Endothelial cell of umbilical vein (primary cell): ENCODE results near the gene SPTLC2. TPM values are rescaled to one million over a fixed set of nuclear protein-coding genes. Genes with fewer than 3 reads are reported as not detected.

Source experiments
- BruUV-seq: library from RNA; stranded (reverse); fragments of 400-500 nt; replicated peaks from 2 replicates; lab custom pipeline; 2021; lab: Mats Ljungman, UMichigan
- CTCF ChIA-PET: fragments of 300-600, 350-600 bp; sonication (Branson Sonifier 250); formaldehyde crosslinking; loops from one replicate; lab custom pipeline; 2021; ENCODE audit warnings: antibody characterized with exemption, inconsistent platforms; lab: Charles Lee
- POLR2A ChIA-PET: fragments of 300-600, 350-600 bp; sonication (Branson Sonifier 250); formaldehyde crosslinking; loops from one replicate; lab custom pipeline; 2021; ENCODE audit warnings: antibody characterized with exemption, inconsistent platforms; lab: Charles Lee
- DNase-seq: peaks from one replicate; pipeline ENCODE4 v3.0.0-alpha.2; 2011; ENCODE audit warnings: low read depth, low spot score
- FAIRE-seq: peaks from 2 replicates; lab custom pipeline; 2011; peaks lifted over from hg19 to GRCh38; lab: Jason Lieb, UNC
- H2AFZ ChIP-seq: 2 replicates; pipeline ENCODE4 v1.6.0; 2012; ENCODE audit warnings: low read depth, low read length, control low read depth, inconsistent platforms
- H3K27ac ChIP-seq: 2 replicates; pipeline ENCODE4 v1.5.1; 2011; ENCODE audit warnings: low read depth, mild to moderate bottlenecking, control low read depth, low read length, moderate library complexity; ENCODE audit not compliant: insufficient read depth
- H3K27me3 ChIP-seq, 2 experiments: 2 replicates each; pipeline versions ENCODE4 v1.6.0 to v1.6.1; 2011; ENCODE audit warnings: low read length in 2 of 2, mixed read lengths in 1 of 2; ENCODE audit not compliant: control insufficient read depth in 2 of 2, insufficient read depth in 2 of 2
- H3K36me3 ChIP-seq, 2 experiments: 2 replicates in 1 of 2; 3 replicates in 1 of 2; pipeline ENCODE4 v1.5.1; 2011; ENCODE audit warnings: low read length in 2 of 2, mild to moderate bottlenecking in 1 of 2, moderate library complexity in 1 of 2; ENCODE audit not compliant: control insufficient read depth in 2 of 2, insufficient read depth in 2 of 2; ENCODE audit errors: extremely low read depth in 1 of 2
- H3K4me1 ChIP-seq: 3 replicates; pipeline ENCODE4 v1.5.1; 2011; ENCODE audit warnings: mild to moderate bottlenecking, low read length; ENCODE audit not compliant: control insufficient read depth, insufficient read depth; ENCODE audit errors: extremely low read depth
- H3K4me2 ChIP-seq: 2 replicates; pipeline ENCODE4 v1.6.1; 2011; ENCODE audit warnings: low read length, control low read depth, mixed read lengths; ENCODE audit not compliant: insufficient read depth
- H3K4me3 ChIP-seq, 3 experiments: fragments of 200-600 bp in 1 of 3; sonication (generic), shearing (Covaris generic) in 1 of 3; replicated peaks in 1 of 3; 2 replicates each; pipeline ENCODE4 v1.5.1; 2011 to 2016; ENCODE audit warnings: control low read depth in 3 of 3, low read length in 3 of 3, mild to moderate bottlenecking in 2 of 3, inconsistent platforms in 1 of 3, low read depth in 1 of 3, moderate library complexity in 1 of 3; ENCODE audit not compliant: insufficient read depth in 1 of 3
- H3K79me2 ChIP-seq: 2 replicates; pipeline ENCODE4 v1.6.0; 2012; ENCODE audit warnings: low read length, inconsistent platforms; ENCODE audit not compliant: control insufficient read depth, insufficient read depth
- H3K9ac ChIP-seq: replicated peaks from 2 replicates; pipeline ENCODE3; 2011; ENCODE audit warnings: low read length, control low read depth; ENCODE audit not compliant: insufficient read depth; ENCODE audit errors: extremely low read depth
- H3K9me1 ChIP-seq: replicated peaks from 3 replicates; pipeline ENCODE4 v1.6.0; 2011; ENCODE audit warnings: mild to moderate bottlenecking, low read length; ENCODE audit not compliant: control insufficient read depth, insufficient read depth; ENCODE audit errors: extremely low read depth
- H3K9me3 ChIP-seq: replicated peaks from 2 replicates; pipeline ENCODE4 v1.5.1; 2012; ENCODE audit warnings: low read length, inconsistent platforms; ENCODE audit not compliant: control insufficient read depth, insufficient read depth
- H4K20me1 ChIP-seq: replicated peaks from 2 replicates; pipeline ENCODE3; 2011; ENCODE audit warnings: mild to moderate bottlenecking, low read length; ENCODE audit not compliant: control insufficient read depth, insufficient read depth; ENCODE audit errors: extremely low read depth
- CTCF ChIP-seq, 2 donors: IDR thresholded peaks; 1 replicate in 1 of 2; 2 replicates in 1 of 2; pipeline ENCODE4 v1.5.1; 2011; ENCODE audit warnings: low read length in 2 of 2, mild to moderate bottlenecking in 2 of 2, moderate library complexity in 2 of 2, control low read depth in 1 of 2, inconsistent platforms in 1 of 2, low read depth in 1 of 2; ENCODE audit not compliant: insufficient read depth in 1 of 2; ENCODE audit errors: extremely low read depth in 1 of 2
- EZH2 ChIP-seq: IDR thresholded peaks from 2 replicates; pipeline ENCODE4 v1.6.1; 2012; ENCODE audit warnings: borderline replicate concordance, low read depth, mild to moderate bottlenecking, moderate library complexity, low read length, inconsistent platforms; ENCODE audit not compliant: severe bottlenecking
- FOS ChIP-seq: IDR thresholded peaks from 2 replicates; pipeline ENCODE4 v1.6.1; 2011; ENCODE audit warnings: mild to moderate bottlenecking, low read length, moderate library complexity, borderline replicate concordance; ENCODE audit not compliant: insufficient read depth
- GATA2 ChIP-seq: IDR thresholded peaks from 2 replicates; pipeline ENCODE4 v1.7.0; 2011; ENCODE audit warnings: low read depth, mild to moderate bottlenecking, moderate library complexity, mixed read lengths, low read length; ENCODE audit not compliant: insufficient read length, insufficient read depth
- JUN ChIP-seq: IDR thresholded peaks from 2 replicates; pipeline ENCODE4 v1.6.1; 2011; ENCODE audit warnings: borderline replicate concordance, low read depth; ENCODE audit not compliant: insufficient read length, insufficient read depth
- MAX ChIP-seq: IDR thresholded peaks from 2 replicates; pipeline ENCODE4 v1.6.1; 2011; ENCODE audit not compliant: insufficient read depth, insufficient read length
- MYC ChIP-seq: IDR thresholded peaks from one replicate; pipeline ENCODE4 v1.6.1; 2011; ENCODE audit warnings: mild to moderate bottlenecking, low read depth, low read length
- POLR2A ChIP-seq: IDR thresholded peaks from 2 replicates; pipeline ENCODE4 v1.6.1; 2012; ENCODE audit warnings: low read depth, mild to moderate bottlenecking, control low read depth, low read length
- POLR2AphosphoS5 ChIP-seq: IDR thresholded peaks from 2 replicates; pipeline ENCODE4 v1.6.1; 2012; ENCODE audit warnings: low read depth, mild to moderate bottlenecking, control low read depth, low read length, moderate library complexity; ENCODE audit not compliant: insufficient read depth
- dilution Hi-C: fragments of 300-500 bp; cut with MboI; formaldehyde crosslinking; loops from one replicate; pipeline ENCODE4 v1.15.0; 2019; ENCODE audit warnings: low sequenced_read_pairs; ENCODE audit not compliant: extremely low pct_ligation_motif_present
- intact Hi-C: fragments of 100-400 bp; cut with micrococcal nuclease; formaldehyde crosslinking; loops from one replicate; pipeline ENCODE4 v1.10.0; 2022
- polyA plus RNA-seq, 4 experiments: library from polyadenylated mRNA; depleted of rRNA in 3 of 4; stranded (reverse) in 3 of 4; unstranded in 1 of 4; fragments of >200 nt; gene quantifications; 2 replicates each; pipeline versions ENCODE4 v1.2.1 to v1.2.3, GENCODE V29; 2011 to 2012; ENCODE audit warnings: missing spikeins in 1 of 4
- total RNA-seq: library from RNA; stranded (reverse); gene quantifications from 2 replicates; pipeline ENCODE4 v1.2.3, GENCODE V29; 2021

SPTLC2 gene
- total and polyA plus RNA-seq, 2 donors (not counting 3 experiments of a cell fraction or from before 2014, with no cell fraction given), result 19.1 to 71.3 TPM

DNA sequence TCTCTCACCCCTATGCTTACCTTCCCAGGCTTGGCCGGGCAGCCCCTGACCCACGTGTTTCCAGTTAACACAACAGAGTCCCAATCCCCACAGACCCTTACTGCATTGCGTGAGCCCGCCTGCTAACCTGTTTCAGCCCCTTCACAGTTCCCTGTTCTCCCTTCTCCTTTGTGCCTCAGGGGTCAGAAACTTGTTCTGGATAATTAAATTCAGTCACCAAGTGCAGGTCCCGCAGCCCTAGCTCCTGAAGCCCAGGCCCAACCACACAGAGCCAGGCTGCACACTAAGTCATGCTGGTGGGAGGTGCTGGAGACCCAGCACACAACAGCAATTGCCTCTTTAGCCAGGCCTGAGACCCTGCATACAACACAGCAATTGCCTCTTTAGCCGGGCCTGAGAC lies 127.4 kb downstream of the SPTLC2 start:
- no peak overlapping the region for H3K4me2 ChIP-seq
- TF ChIP-seq CTCF (IDR thresholded peaks at IDR 0.05; ENCODE audit: extremely low read depth in 1 of 2, insufficient read depth in 1 of 2, low read depth in 1 of 2, low read length in 2 of 2), result no peak
- no peak for TF ChIP-seq MYC
- TF ChIP-seq MAX, result no peak
- no peak for TF ChIP-seq FOS
- no peak for TF ChIP-seq EZH2
- no peak for TF ChIP-seq POLR2A
- TF ChIP-seq POLR2AphosphoS5, result no peak
- TF ChIP-seq GATA2, result no peak
- TF ChIP-seq JUN, result no peak
- no peak overlapping the region for H3K9ac ChIP-seq
- POLR2A ChIA-PET, result no interaction called here
- no TSS peak for BruUV-seq
- intact Hi-C loops, result no loop called here
- H3K27me3 ChIP-seq, result no peaks in the 10 kb centered on the region
- no peaks in the 10 kb centered on the region for H3K79me2 ChIP-seq
- H3K4me3 ChIP-seq, result no peak overlapping the region
- H3K4me1 ChIP-seq, result no peaks in the 10 kb centered on the region
- H2AFZ ChIP-seq, result no peak overlapping the region
- H3K9me3 ChIP-seq, result no peaks in the 10 kb centered on the region
- no peak overlapping the region for H3K27ac ChIP-seq
- no peaks in the 10 kb centered on the region for H3K36me3 ChIP-seq
- DNase-seq (no peak), FAIRE-seq (no peak)
- H4K20me1 ChIP-seq, result no peaks in the 10 kb centered on the region
- CTCF ChIA-PET, result interaction anchor here (2.2 kb wide), 1 partner anchor 13 kb away, joined by 4 read pairs; no protein-coding TSS in a partner anchor
- no peaks in the 10 kb centered on the region for H3K9me1 ChIP-seq
- dilution Hi-C loops, result no loop called here
